ENCODE data around the gene ETNK1.

DNA sequence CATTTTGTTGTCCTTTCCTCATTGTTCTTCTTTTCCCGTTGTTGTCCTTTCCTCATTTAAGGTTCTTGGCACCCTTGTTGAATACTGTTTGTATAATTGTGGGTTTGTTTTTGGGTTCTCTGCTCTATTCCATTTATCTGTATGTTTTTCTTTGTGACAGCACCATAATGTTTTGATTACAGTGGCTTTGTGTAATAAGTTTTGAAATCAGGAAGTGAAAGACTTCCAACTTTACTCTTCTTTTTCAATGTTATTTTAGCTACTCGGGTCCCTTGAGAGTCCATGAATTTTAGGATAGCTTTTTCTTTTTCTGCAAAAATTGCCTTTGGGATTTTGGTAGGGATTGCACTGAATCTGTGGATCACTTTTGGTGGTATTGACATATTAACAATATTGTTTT, 28.1 kb downstream of the ETNK1 start:
- no peak for TF ChIP-seq POLR2AphosphoS5 (IDR thresholded peaks at IDR 0.05)
- TF ChIP-seq POLR2A (IDR thresholded peaks at IDR 0.05) = no peak
- no peak for TF ChIP-seq CTCF (IDR thresholded peaks at IDR 0.05)
- TF ChIP-seq EP300 (IDR thresholded peaks at IDR 0.05) = no peak
